ENCODE measurements around the gene PDGFC.

DNA sequence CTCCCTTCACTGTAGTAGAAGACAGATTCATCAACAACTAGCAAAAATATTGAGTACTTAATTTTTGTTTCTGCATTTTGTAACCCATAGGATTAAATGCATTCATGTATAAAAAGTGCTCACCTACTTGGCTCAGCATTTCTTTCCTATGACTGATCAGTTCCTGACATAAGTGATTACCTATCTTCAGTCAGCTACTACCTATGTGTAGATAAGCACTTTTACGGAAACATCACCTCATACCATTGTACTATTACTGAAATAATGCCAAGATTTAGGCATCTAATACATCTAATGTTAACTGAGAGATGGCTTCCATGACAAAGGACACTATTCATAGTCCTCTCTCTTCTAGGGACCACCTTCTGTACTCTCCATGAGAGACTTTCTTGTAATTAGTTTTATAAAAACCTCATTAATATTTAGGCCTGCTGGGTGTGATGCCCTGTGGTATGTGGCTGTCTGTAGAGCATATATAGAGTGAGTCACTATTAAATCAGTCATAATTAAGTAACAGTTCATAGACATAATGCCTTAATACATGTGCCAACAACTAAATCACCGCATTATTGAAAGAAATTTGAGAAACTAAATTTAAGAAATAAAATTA is 147.0 kb downstream of the PDGFC start:
- TF ChIP-seq RAD21 (CRISPR knock-in tag; IDR thresholded peaks at IDR 0.05) (no peak), BRCA1 (CRISPR knock-in tag; IDR thresholded peaks at IDR 0.05) (no peak), ZNF274 (CRISPR knock-in tag; IDR thresholded peaks at IDR 0.05) (no peak), SMC3 (IDR thresholded peaks at IDR 0.05; ENCODE audit: low read length) (no peak), STAT6 (CRISPR knock-in tag; IDR thresholded peaks at IDR 0.05; ENCODE audit: borderline replicate concordance) (no peak), YY1 (IDR thresholded peaks at IDR 0.05; ENCODE audit: insufficient read depth, insufficient replicate concordance, low read depth, low read length) (no peak), ZNF18 (CRISPR knock-in tag; IDR thresholded peaks at IDR 0.05; ENCODE audit: insufficient replicate concordance) (no peak), HMG20B (CRISPR knock-in tag; conservative IDR thresholded peaks at IDR 0.05) (no peak)
- TF ChIP-seq, protein P1, sequence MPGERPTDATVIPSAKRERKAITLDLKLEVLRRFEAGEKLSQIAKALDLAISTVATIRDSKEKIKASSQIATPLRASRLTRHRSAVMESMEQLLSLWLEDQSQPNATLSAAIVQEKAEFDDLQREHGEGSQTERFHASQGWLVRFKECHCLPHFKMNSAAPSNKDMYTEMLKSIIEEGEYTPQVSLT (CRISPR knock-in tag; IDR thresholded peaks at IDR 0.05; ENCODE audit: borderline replicate concordance, low read depth): no peak

All from HepG2 (cell line).